Measurements from ENCODE around the gene PLXNB3. TPM values are rescaled to one million over a fixed set of nuclear protein-coding genes. Genes with fewer than 3 reads are reported as not detected.

The PLXNB3 gene
- total and polyA plus RNA-seq, 4 experiments from 2014 or later: not detected

GRCh38 chrX:153723351-153724251, 40.4 kb upstream of the PLXNB3 start:
- ChIA-PET POLR2A (ENCODE audit: partially characterized antibody) (interaction anchor here (0.6 to 0.7 kb wide), 3 partner anchors 9 to 203 kb away, joined by 3 read pairs; no protein-coding TSS in a partner anchor), CTCF (ENCODE audit: partially characterized antibody) (no interaction called here)
- peaks cover 42% of the 10 kb centered on the region for H3K4me1 ChIP-seq (ENCODE audit: insufficient read depth, low read length)
- no peaks in the 10 kb centered on the region for H3K27me3 ChIP-seq (ENCODE audit: insufficient read depth, low read length)
- peak in 4 of 5 donors; percentile 60 to 70 (median 62) for DNase-seq
- H3K4me1 Mint-ChIP-seq: peaks cover 15 to 45% (median 26%) of the 10 kb centered on the region in 4 donors
- H3K9me3 ChIP-seq (ENCODE audit: control insufficient read depth in 1 of 2, low read length in 2 of 2): no peaks in the 10 kb centered on the region
- H3K36me3 ChIP-seq (ENCODE audit: insufficient read depth, low read length): peaks cover 21% of the 10 kb centered on the region
- H3K4me3 ChIP-seq (ENCODE audit: low read length in 2 of 2): peak overlapping the region; percentile 17 to 63
- H3K27ac ChIP-seq (ENCODE audit: low read depth, low read length): peak overlapping the region; percentile 71
- H3K27ac Mint-ChIP-seq: peak overlapping the region; percentile 81 to 88 (median 85)
- intact Hi-C loops (cut with micrococcal nuclease): loop anchor here (1.0 to 10.0 kb wide), 4 partner anchors 36 to 205 kb away; partner anchors contain the start of genes IDH3G, SLC6A8 and SSR4
- peaks cover 0 to 1% (median 0%) of the 10 kb centered on the region in 8 donors for H3K9me3 Mint-ChIP-seq
- H3K27me3 Mint-ChIP-seq: no peaks in the 10 kb centered on the region
- peak overlapping the region; percentile 84 to 89 (median 87) for H3K4me3 Mint-ChIP-seq
- peaks cover 6 to 17% of the 10 kb centered on the region in 2 donors for H3K36me3 Mint-ChIP-seq

- Mint-ChIP-seq H3K9me3 (peaks cover 0 to 1% (median 0%) of the 10 kb centered on the region in 8 donors), H3K27me3 (no peaks in the 10 kb centered on the region), H3K27ac (peak within 1 kb of the TSS; percentile 81 to 88 (median 85)), H3K4me3 (peak within 1 kb of the TSS; percentile 84 to 89 (median 87)), H3K4me1 (peaks cover 12 to 38% (median 22%) of the 10 kb centered on the region in 4 donors), H3K36me3 (peaks cover 6 to 9% of the 10 kb centered on the region in 2 donors)
- H3K27me3 ChIP-seq (ENCODE audit: insufficient read depth, low read length): no peaks in the 10 kb centered on the region
- intact Hi-C loops (cut with micrococcal nuclease): loop anchor here (1.0 to 10.0 kb wide), 4 partner anchors 37 to 204 kb away; partner anchors contain the start of genes IDH3G, SLC6A8 and SSR4
- POLR2A ChIA-PET (ENCODE audit: partially characterized antibody): no interaction called here
- no peaks in the 10 kb centered on the region for H3K9me3 ChIP-seq (ENCODE audit: control insufficient read depth in 1 of 2, low read length in 2 of 2)
- peaks cover 42% of the 10 kb centered on the region for H3K4me1 ChIP-seq (ENCODE audit: insufficient read depth, low read length)
- CTCF ChIA-PET (ENCODE audit: partially characterized antibody): no interaction called here
- peaks cover 12% of the 10 kb centered on the region for H3K36me3 ChIP-seq (ENCODE audit: insufficient read depth, low read length)
- H3K4me3 ChIP-seq (ENCODE audit: low read length in 2 of 2): peak within 1 kb of the TSS; percentile 17 to 63
- peak within 1 kb of the TSS; percentile 71 for H3K27ac ChIP-seq (ENCODE audit: low read depth, low read length)
- DNase-seq: peak; percentile 86 to 92 (median 91)
Measured at GRCh38 chrX:153724252-153725038, 39.6 kb upstream of the PLXNB3 start, which contains the start of the genes ABCD1 and BCAP31. TSS of gene ABCD1 (plus strand) at chrX:153724856. CDS start at chrX:153725267, 411 bp downstream. TSS of gene BCAP31 (minus strand) at chrX:153724387. CDS start at chrX:153723244, 1,143 bp downstream.

- Mint-ChIP-seq H3K27ac (peak overlapping the region in 5 of 7 donors; percentile 29 to 84 (median 60)), H3K27me3 (no peaks in the 10 kb centered on the region), H3K4me3 (peak overlapping the region; percentile 34 to 77 (median 61)), H3K9me3 (peaks cover 0 to 1% (median 0%) of the 10 kb centered on the region in 8 donors), H3K36me3 (peaks cover 2 to 6% of the 10 kb centered on the region in 2 donors), H3K4me1 (peaks cover 12 to 33% (median 22%) of the 10 kb centered on the region in 4 donors)
- Histone ChIP-seq H3K4me3 (ENCODE audit: low read length in 2 of 2) (peak overlapping the region in 1 of 2 donors; percentile 38), H3K4me1 (ENCODE audit: insufficient read depth, low read length) (peaks cover 42% of the 10 kb centered on the region), H3K27me3 (ENCODE audit: insufficient read depth, low read length) (no peaks in the 10 kb centered on the region), H3K36me3 (ENCODE audit: insufficient read depth, low read length) (peaks cover 5% of the 10 kb centered on the region), H3K27ac (ENCODE audit: low read depth, low read length) (peak overlapping the region; percentile 71), H3K9me3 (ENCODE audit: control insufficient read depth in 1 of 2, low read length in 2 of 2) (no peaks in the 10 kb centered on the region)
- ChIA-PET CTCF (ENCODE audit: partially characterized antibody) (no interaction called here), POLR2A (ENCODE audit: partially characterized antibody) (interaction anchor here (1.6 kb wide), 1 partner anchor 10 kb away, joined by 5 read pairs; no protein-coding TSS in a partner anchor)
- DNase-seq: no peak
- intact Hi-C loops (cut with micrococcal nuclease): loop anchor here (10.0 kb wide), 1 partner anchor 110 kb away; no protein-coding TSS in a partner anchor
Measured at GRCh38 chrX:153725039-153725831, 38.8 kb upstream of the PLXNB3 start.

GRCh38 chrX:153725832-153726285, 38.2 kb upstream of the PLXNB3 start:
- Mint-ChIP-seq H3K9me3 (peaks cover 0 to 1% (median 0%) of the 10 kb centered on the region in 8 donors), H3K4me1 (peaks cover 14 to 35% (median 22%) of the 10 kb centered on the region in 4 donors), H3K27me3 (no peaks in the 10 kb centered on the region), H3K4me3 (peak overlapping the region; percentile 20 to 77 (median 47)), H3K36me3 (peaks cover 5 to 6% of the 10 kb centered on the region in 2 donors), H3K27ac (peak overlapping the region in 4 of 7 donors; percentile 29 to 84 (median 72))
- Histone ChIP-seq H3K36me3 (ENCODE audit: insufficient read depth, low read length) (peaks cover under 1% of the 10 kb centered on the region), H3K27ac (ENCODE audit: low read depth, low read length) (no peak overlapping the region), H3K4me3 (ENCODE audit: low read length in 2 of 2) (no peak overlapping the region), H3K27me3 (ENCODE audit: insufficient read depth, low read length) (no peaks in the 10 kb centered on the region), H3K4me1 (ENCODE audit: insufficient read depth, low read length) (peaks cover 42% of the 10 kb centered on the region), H3K9me3 (ENCODE audit: control insufficient read depth in 1 of 2, low read length in 2 of 2) (no peaks in the 10 kb centered on the region)
- ChIA-PET CTCF (ENCODE audit: partially characterized antibody) (no interaction called here), POLR2A (ENCODE audit: partially characterized antibody) (interaction anchor here (1.1 to 1.8 kb wide), 4 partner anchors 10 to 245 kb away, joined by 3 to 5 read pairs (median 4); partner anchors contain the start of gene HCFC1)
- intact Hi-C loops (cut with micrococcal nuclease): loop anchor here (10.0 kb wide), 1 partner anchor 111 kb away; no protein-coding TSS in a partner anchor
- no peak for DNase-seq

GRCh38 chrX:153726286-153727122, 37.5 kb upstream of the PLXNB3 start:
- H3K27ac ChIP-seq (ENCODE audit: low read depth, low read length): peak overlapping the region; percentile 56
- no peaks in the 10 kb centered on the region for H3K36me3 ChIP-seq (ENCODE audit: insufficient read depth, low read length)
- Mint-ChIP-seq H3K36me3 (peaks cover 9 to 10% of the 10 kb centered on the region in 2 donors), H3K27me3 (no peaks in the 10 kb centered on the region), H3K9me3 (peaks cover 0 to 1% (median 0%) of the 10 kb centered on the region in 8 donors), H3K4me3 (peak overlapping the region; percentile 69 to 81 (median 76)), H3K27ac (peak overlapping the region; percentile 37 to 90 (median 86)), H3K4me1 (peaks cover 15 to 41% (median 24%) of the 10 kb centered on the region in 4 donors)
- H3K4me1 ChIP-seq (ENCODE audit: insufficient read depth, low read length): peaks cover 46% of the 10 kb centered on the region
- peak; percentile 30 to 71 (median 48) for DNase-seq
- no peaks in the 10 kb centered on the region for H3K27me3 ChIP-seq (ENCODE audit: insufficient read depth, low read length)
- peak overlapping the region in 1 of 2 donors; percentile 28 for H3K4me3 ChIP-seq (ENCODE audit: low read length in 2 of 2)
- ChIA-PET CTCF (ENCODE audit: partially characterized antibody) (interaction anchor here (1.2 to 1.4 kb wide), 2 partner anchors 27 to 38 kb away, joined by 3 read pairs; partner anchors contain the start of gene PLXNB3), POLR2A (ENCODE audit: partially characterized antibody) (interaction anchor here (1.1 to 1.8 kb wide), 5 partner anchors 9 to 245 kb away, joined by 3 to 5 read pairs (median 4); partner anchors contain the start of gene HCFC1)
- no peaks in the 10 kb centered on the region for H3K9me3 ChIP-seq (ENCODE audit: control insufficient read depth in 1 of 2, low read length in 2 of 2)
- intact Hi-C loops (cut with micrococcal nuclease): loop anchor here (10.0 kb wide), 1 partner anchor 112 kb away; no protein-coding TSS in a partner anchor
